AG04450 (cell line): ENCODE data around the gene COL12A1. TPM values are rescaled to one million over a fixed set of nuclear protein-coding genes. Genes with fewer than 3 reads are reported as not detected.
A peak's percentile ranks its signal among the peaks of the same experiment; 100 is the strongest.

Source experiments
- CTCF ChIA-PET: fragments of 300-600, 350-600 bp; formaldehyde crosslinking; extraction: SDS; loops from one replicate; lab custom pipeline; 2022; ENCODE audit warnings: antibody characterized with exemption, inconsistent platforms; lab: Charles Lee
- POLR2A ChIA-PET: fragments of 350-600 bp; formaldehyde crosslinking; extraction: SDS; loops from one replicate; lab custom pipeline; 2021; ENCODE audit warnings: antibody characterized with exemption, inconsistent platforms; lab: Yijun Ruan, JAX
- DNase-seq: peaks from one replicate; pipeline ENCODE4 v3.0.0-alpha.2; 2011; ENCODE audit warnings: low read depth, low spot score
- H3K27ac ChIP-seq: one replicate; pipeline ENCODE4 v1.5.1; 2012; ENCODE audit warnings: low read depth, low read length, control low read depth
- H3K27me3 ChIP-seq: one replicate; pipeline ENCODE4 v1.6.0; 2012; ENCODE audit warnings: low read length; ENCODE audit not compliant: control insufficient read depth, insufficient read depth
- H3K4me3 ChIP-seq: 2 replicates; pipeline ENCODE4 v1.5.1; 2011; ENCODE audit warnings: mild to moderate bottlenecking, low read depth, low read length, control low read depth
- H3K9me3 ChIP-seq: 2 replicates; pipeline ENCODE4 v1.5.1; 2012; ENCODE audit warnings: low read length; ENCODE audit not compliant: control insufficient read depth, insufficient read depth
- CTCF ChIP-seq: IDR thresholded peaks from 2 replicates; pipeline ENCODE4 v1.5.1; 2011; ENCODE audit warnings: low read depth, low read length, control low read depth, inconsistent platforms
- polyA plus RNA-seq: library from polyadenylated mRNA; depleted of rRNA; stranded (reverse); fragments of >200 nt; gene quantifications from 2 replicates; pipeline ENCODE4 v1.2.3, GENCODE V29; 2011

Gene COL12A1
- polyA plus RNA-seq, 1 experiment, result 1,109 TPM

GRCh38 chr6:75145211-75145610 is 60.6 kb downstream of the COL12A1 start:
- Histone ChIP-seq H3K27ac (no peak overlapping the region), H3K27me3 (no peaks in the 10 kb centered on the region), H3K4me3 (no peak overlapping the region), H3K9me3 (no peaks in the 10 kb centered on the region)
- ChIA-PET CTCF (interaction anchor here (0.6 kb wide), 1 partner anchor 1407 kb away, joined by 3 read pairs; no protein-coding TSS in a partner anchor), POLR2A (no interaction called here)
- no peak for DNase-seq
- TF ChIP-seq CTCF, result no peak

- TF ChIP-seq CTCF, result no peak
- no peaks in the 10 kb centered on the region for H3K9me3 ChIP-seq
- ChIA-PET CTCF (no interaction called here), POLR2A (no interaction called here)
- H3K27ac ChIP-seq, result no peak overlapping the region
- H3K4me3 ChIP-seq, result no peak overlapping the region
- no peaks in the 10 kb centered on the region for H3K27me3 ChIP-seq
- no peak for DNase-seq
Observed at GRCh38 chr6:75144386-75144785, 61.5 kb downstream of the COL12A1 start.

- no peak for TF ChIP-seq CTCF
- peak; percentile 66 for DNase-seq
- CTCF ChIA-PET, result interaction anchor here (0.5 to 1.0 kb wide), 2 partner anchors 68 to 948 kb away, joined by 3 to 4 read pairs; no protein-coding TSS in a partner anchor
- H3K9me3 ChIP-seq, result no peaks in the 10 kb centered on the region
- no peaks in the 10 kb centered on the region for H3K27me3 ChIP-seq
- POLR2A ChIA-PET, result no interaction called here
- H3K27ac ChIP-seq, result no peak overlapping the region
- H3K4me3 ChIP-seq, result no peak overlapping the region
Observed at GRCh38 chr6:75143191-75143590, 62.7 kb downstream of the COL12A1 start.

- H3K27me3 ChIP-seq, result no peaks in the 10 kb centered on the region
- H3K27ac ChIP-seq, result no peak overlapping the region
- H3K9me3 ChIP-seq, result no peaks in the 10 kb centered on the region
- TF ChIP-seq CTCF, result no peak
- H3K4me3 ChIP-seq, result no peak overlapping the region
- no peak for DNase-seq
- ChIA-PET POLR2A (no interaction called here), CTCF (interaction anchor here (1.0 kb wide), 1 partner anchor 68 kb away, joined by 3 read pairs; no protein-coding TSS in a partner anchor)
Observed at GRCh38 chr6:75142721-75143120, 63.1 kb downstream of the COL12A1 start.

GRCh38 chr6:75135876-75136275 is 70.0 kb downstream of the COL12A1 start:
- Histone ChIP-seq H3K9me3 (no peaks in the 10 kb centered on the region), H3K4me3 (no peak overlapping the region), H3K27ac (no peak overlapping the region), H3K27me3 (no peaks in the 10 kb centered on the region)
- no peak for TF ChIP-seq CTCF
- ChIA-PET CTCF (interaction anchor here (1.6 to 1.8 kb wide), 2 partner anchors 68 to 727 kb away, joined by 5 to 7 read pairs; no protein-coding TSS in a partner anchor), POLR2A (no interaction called here)
- DNase-seq, result no peak
